GM12892 (cell line): Measurements from ENCODE around the gene WNT3.

ENCODE experiments used
- DNase-seq: peaks from one replicate; pipeline ENCODE4 v3.0.0; 2011; ENCODE audit not compliant: insufficient read length
- FAIRE-seq: peaks from 2 replicates; lab custom pipeline; 2011; peaks lifted over from hg19 to GRCh38; lab: Jason Lieb, UNC
- POLR2A ChIP-seq: IDR thresholded peaks from 2 replicates; pipeline ENCODE4 v1.6.1; 2011; ENCODE audit warnings: low read depth, low read length, control low read depth
- POLR2AphosphoS5 ChIP-seq: IDR thresholded peaks from 2 replicates; pipeline ENCODE4 v1.6.1; 2011; ENCODE audit warnings: low read depth, low read length, control low read depth
- TAF1 ChIP-seq: IDR thresholded peaks from 2 replicates; pipeline ENCODE4 v1.6.1; 2011; ENCODE audit warnings: low read depth, mild to moderate bottlenecking, control low read depth, low read length, borderline replicate concordance

WNT3 gene

DNA sequence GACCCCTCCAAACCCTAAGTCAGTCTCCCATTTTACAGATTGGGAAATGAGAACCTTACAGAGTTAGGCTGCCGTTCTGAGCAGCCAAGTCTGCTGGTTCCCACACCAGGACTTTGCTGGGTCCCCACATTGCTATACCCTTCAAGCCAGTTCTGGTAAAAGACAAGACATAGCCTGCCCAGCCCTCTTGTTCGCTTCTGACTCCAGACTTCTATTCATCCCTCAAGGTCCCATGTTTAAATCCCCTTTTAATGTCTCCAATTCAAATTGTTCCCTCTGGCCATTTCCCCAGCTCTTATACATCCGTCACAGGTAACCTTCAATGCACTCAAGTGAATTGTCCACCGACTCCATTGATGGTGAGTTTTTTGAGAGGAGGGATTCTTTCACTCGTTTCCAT is 30.2 kb downstream of the WNT3 start:
- FAIRE-seq, result no peak
- no peak for TF ChIP-seq TAF1
- no peak for TF ChIP-seq POLR2AphosphoS5
- DNase-seq, result no peak

GRCh38 chr17:46787478-46787877 is 31.0 kb downstream of the WNT3 start:
- FAIRE-seq (no peak), DNase-seq (no peak)
- no peak for TF ChIP-seq POLR2A

DNA sequence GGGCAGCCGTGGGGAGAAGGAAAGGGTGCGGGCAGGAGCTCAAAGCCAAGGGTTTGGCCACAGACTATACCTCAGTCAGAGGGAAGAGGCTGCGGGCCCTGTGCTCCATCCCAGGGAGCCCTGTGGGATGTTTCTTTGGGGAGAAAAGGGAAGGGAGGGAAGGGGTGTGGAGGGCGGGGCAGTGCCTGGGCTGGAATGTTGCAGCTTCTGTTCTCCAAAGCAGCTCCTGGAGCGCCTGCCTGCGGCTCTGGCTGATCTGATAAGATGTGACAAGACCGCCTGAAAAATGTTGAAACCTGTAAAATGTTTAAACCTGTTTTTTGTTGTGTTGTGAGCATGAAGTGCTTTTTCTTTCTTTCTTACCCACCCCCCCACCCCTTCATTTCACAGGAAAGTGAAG is 32.8 kb downstream of the WNT3 start:
- no peak for TF ChIP-seq POLR2AphosphoS5
- TF ChIP-seq POLR2A, result no peak
- no peak for TF ChIP-seq TAF1
- DNase-seq (no peak), FAIRE-seq (no peak)

GRCh38 chr17:46783031-46783593 is 35.4 kb downstream of the WNT3 start:
- DNase-seq (no peak), FAIRE-seq (no peak)
- no peak for TF ChIP-seq POLR2A
- TF ChIP-seq TAF1, result no peak
- TF ChIP-seq POLR2AphosphoS5, result no peak

GRCh38 chr17:46782250-46782953 is 36.1 kb downstream of the WNT3 start:
- TF ChIP-seq TAF1 (no peak), POLR2AphosphoS5 (no peak), POLR2A (no peak)
- FAIRE-seq, result no peak
- no peak for DNase-seq

DNA sequence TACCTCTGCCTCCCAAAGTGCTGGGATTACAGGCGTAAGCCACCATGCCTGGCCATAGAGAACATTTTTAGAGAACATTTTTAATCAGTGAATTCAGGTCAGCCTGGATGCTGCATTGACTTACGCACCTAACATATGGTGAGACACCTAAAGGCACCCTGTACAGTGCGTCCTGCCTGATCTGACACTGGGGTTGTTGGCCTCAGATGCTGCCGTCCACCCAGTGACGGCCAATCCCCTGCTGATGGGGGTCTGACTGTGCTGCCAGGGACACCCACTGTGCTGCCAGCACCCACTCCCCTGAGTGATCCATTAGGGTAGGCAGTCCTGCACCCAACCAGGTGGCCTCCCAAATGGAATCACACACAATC is 38.5 kb downstream of the WNT3 start:
- TF ChIP-seq TAF1, result no peak
- no peak for TF ChIP-seq POLR2A
- no peak for TF ChIP-seq POLR2AphosphoS5

DNA sequence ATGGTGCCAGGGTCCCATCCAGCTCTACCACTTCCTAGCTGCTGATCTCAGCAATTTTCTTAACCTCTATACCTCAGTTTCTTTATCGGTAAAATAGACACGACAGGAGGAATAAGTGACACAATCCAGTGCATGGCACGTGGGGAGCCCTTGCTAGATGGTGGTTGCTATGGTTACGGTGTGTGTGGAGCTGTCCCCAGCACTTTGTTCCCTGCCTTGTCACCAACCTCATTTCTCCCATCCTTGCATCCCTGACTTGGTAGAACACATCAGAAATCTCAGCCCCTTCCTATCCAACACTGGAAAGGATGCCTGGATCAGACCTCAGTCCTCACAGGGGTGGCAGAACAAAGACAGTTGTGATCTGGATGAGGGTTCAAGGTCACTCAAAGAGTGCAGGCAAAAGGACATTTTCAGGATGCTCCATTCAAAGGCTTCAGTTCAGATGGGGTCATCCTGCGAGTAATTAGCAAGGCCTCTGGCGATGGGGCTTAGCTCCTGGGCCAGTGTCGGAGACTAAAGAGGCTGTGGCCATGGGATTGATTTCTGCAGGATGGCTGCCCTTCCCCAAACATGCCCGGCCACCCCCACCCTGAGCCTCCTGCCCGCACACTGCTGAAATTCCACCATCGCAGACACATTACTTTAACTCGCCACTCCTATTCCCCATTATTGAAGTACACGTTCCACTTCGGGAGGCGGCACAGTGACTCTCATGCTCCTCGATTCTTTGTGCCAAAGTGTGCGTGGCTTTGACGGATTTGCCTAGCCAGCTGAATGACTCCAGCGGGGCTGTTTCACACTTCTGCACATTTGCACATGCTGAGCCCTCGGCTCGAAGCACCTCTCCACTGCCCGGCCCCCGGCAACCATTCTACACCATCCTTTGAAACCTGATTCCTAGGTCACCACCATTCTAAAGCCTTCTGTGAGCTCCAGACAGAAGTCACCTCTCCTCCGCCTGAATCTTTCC is 40.3 kb downstream of the WNT3 start:
- no peak for DNase-seq

More for the DNA sequence above, 38.5 kb downstream of the WNT3 start:
- FAIRE-seq (no peak), DNase-seq (no peak)

GRCh38 chr17:46776298-46777005 is 42.0 kb downstream of the WNT3 start:
- no peak for DNase-seq
- TF ChIP-seq POLR2AphosphoS5, result no peak
- TF ChIP-seq POLR2A, result no peak
- no peak for TF ChIP-seq TAF1
- FAIRE-seq, result no peak

More for the DNA sequence above, 40.3 kb downstream of the WNT3 start:
- no peak for FAIRE-seq
- TF ChIP-seq TAF1, result no peak

DNA sequence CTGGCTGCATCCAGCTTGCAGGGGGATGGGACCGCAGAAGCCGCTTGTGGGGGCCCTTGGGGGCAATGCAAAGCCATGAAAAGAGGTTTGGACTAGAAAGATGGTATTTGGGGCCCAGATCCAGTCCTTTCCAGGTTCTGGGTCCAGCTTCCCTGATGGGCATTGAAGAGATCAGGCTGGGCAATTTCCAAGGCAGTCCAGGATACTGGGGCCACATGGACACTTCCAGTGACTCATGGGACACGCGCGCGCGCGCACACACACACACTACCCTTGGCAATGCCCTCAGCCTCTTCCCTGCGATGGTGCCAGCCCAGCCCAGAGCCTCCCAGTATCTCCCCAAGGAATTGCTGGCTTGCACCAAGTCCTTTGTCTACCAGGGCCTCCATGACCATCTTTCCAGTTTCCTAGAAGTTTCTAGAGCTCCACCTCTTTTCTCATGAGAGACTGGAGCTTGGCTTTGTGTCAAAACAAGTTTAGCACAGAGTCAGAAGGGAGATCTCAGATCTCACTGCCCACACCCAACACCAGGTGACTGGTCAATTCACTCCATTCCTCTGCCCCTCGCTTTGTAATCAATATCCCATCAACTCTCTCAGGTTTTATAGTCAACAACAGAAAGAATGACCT is 44.3 kb downstream of the WNT3 start:
- no peak for DNase-seq
- TF ChIP-seq POLR2A, result no peak
- no peak for TF ChIP-seq POLR2AphosphoS5
- no peak for TF ChIP-seq TAF1
- no peak for FAIRE-seq

- no peak for TF ChIP-seq POLR2AphosphoS5
- no peak for TF ChIP-seq POLR2A
- no peak for TF ChIP-seq TAF1
- DNase-seq, result no peak
- FAIRE-seq, result no peak
Observed at GRCh38 chr17:46773676-46774075, 44.8 kb downstream of the WNT3 start.

DNA sequence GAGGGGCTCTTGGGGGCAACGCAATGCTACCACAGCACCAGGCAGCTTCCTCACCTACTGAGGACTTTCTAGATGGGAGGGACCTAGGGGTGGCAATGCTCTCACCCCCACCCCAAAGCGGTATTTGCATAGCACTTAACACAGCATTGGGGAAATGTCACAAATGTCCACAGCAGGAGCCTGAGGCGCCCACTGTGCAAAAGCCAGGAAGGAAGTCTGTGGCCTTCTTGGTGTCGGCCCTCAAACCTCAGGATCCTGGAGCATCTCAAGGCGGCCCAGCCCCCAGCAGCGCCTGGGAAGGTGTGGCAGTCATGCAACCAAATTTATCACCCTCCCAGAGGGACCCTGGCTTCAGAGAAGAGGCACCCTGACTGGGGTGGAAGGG is 45.3 kb downstream of the WNT3 start:
- FAIRE-seq, result no peak
- DNase-seq, result no peak
- no peak for TF ChIP-seq POLR2AphosphoS5
- TF ChIP-seq TAF1, result no peak
- no peak for TF ChIP-seq POLR2A
